DMS79 treated with DMSO at 0.1 percent for 48 hours (cell line): ENCODE results near the gene OR56A3.

Experiments
- DNase-seq: peaks from one replicate; lab custom pipeline; 2025; lab: John Stamatoyannopoulos, UW

The OR56A3 gene

DNA sequence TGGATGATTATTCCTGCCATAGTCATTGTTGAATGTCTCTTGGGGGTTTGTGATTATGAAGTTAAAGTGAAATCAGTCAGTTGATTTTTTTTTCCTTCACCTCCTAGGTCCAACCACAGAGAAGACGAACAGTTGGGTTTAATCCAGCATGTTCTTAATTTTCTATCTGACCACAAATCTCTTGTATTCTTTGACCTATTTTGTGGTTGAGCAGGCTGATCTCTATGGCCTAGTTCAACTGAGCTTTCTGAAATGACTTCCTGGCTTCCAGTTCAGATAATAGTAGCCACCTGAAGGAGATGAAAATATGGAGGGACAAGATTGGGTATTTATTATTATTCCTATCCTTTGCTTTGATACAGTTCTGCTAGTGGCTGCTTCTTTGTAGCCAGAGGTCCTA, 31.5 kb downstream of the OR56A3 start:
- no peak for DNase-seq

DNA sequence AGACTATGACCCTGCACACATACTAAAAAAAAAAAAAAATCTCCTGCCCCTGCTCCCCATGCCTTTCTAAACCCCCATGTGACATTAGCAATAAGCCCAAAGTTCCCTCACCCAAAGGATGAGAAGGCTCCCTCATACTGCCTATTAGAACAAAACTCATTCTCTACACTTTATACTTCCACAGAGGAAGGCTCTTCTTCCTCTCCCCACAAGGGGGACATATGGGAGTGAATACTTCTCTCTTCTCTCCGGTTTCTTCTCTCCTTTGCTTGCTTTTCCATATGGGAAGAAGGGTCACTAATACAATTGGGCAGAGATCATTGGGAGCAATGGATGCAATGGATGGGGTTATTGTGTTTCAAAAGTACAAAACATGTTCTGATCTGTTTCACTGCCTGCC, 41.4 kb downstream of the OR56A3 start:
- no peak for DNase-seq

DNA sequence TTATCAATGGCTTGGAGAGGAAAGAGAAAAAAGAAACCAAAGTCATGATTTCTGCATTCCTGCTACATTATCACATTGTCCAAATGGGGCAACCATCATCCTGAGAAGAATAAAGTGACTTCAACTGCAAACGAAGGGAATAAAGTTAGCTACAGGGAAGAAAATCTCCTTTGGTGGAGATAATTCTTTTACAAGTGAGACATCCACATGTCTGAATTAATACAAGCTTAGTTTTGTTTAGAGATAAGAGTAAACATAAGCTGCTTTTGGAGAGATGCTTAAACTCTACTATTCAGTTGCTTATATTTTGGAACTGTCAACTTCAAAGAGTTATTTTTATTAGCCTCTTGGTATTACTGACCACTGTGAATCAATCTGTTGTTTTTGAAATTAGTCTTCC, 44.8 kb downstream of the OR56A3 start, which contains the start of gene OR52L1:
OR52L1 (minus strand) TSS at position 101 of the 400 bp plus-strand sequence; CDS start at position 46, 55 bp downstream.
- no peak for DNase-seq

DNA sequence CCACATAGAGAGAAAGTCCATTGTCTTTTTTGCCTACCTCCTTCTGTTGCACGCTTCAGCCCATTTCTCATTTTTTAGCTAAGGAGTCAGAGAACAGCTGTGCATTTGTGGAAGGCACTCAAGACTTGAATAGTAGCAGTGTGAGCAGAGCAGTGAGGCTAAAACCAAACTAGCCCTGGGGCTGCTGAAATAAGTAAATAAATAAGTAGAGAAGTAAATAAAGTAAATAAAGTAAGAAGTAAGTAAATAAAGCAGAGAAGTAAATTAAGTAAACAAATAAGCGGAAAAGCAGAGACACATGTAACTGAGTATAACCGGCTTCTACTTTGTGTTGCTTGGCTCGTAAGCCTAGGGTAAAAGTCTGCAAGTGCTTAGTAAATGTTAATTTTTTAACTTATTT, 47.2 kb downstream of the OR56A3 start:
- DNase-seq: no peak

DNA sequence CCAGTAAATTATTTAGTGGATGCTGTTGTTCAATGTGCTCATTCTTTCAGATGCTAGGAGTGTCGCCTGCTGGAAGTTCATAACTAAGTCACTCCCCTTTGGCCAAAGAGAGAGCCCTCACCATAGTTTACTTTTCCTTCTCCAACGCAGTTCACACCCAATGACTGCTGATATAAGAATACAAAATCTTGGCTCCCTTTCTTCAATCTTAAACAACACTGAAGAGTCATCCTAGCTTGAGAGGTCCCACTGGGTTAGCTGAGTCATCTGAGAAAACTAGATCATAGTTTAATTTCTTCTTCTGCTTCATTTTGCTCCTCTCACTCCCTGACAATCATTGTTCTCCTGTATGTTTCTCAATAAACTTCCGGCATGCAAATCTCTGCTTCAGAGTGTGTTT, 50.1 kb downstream of the OR56A3 start:
- no peak for DNase-seq

DNA sequence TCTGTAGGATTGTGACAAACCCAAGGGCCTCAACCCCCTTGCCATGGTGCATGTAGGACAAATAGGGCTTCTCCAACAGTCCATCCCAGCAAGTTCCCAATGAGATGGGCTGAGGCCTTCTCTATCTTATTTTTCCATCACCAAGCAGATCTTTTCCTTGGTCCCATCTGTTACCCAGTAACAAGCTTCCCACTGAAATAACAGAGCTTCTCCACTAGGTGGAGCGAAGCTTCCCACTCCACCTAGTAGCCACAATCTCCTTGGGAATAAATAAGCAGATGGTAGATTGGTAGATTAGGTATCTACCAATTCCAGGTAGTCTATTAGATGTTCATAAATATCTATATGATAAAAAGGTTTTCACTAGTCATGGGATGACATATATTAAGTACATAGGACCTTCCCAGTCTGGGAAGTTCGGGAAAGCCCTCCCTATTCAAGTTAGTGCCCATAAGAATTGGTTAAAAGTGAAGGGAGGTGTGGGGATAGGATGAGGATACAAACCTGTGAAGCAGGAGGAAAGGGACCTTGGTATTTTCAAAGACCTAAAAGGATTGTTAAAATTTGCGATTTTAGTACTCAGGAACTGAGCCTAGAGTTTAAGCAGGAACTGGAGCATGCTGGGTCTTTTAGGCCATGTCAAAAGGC, 50.7 kb downstream of the OR56A3 start:
- no peak for DNase-seq

DNA sequence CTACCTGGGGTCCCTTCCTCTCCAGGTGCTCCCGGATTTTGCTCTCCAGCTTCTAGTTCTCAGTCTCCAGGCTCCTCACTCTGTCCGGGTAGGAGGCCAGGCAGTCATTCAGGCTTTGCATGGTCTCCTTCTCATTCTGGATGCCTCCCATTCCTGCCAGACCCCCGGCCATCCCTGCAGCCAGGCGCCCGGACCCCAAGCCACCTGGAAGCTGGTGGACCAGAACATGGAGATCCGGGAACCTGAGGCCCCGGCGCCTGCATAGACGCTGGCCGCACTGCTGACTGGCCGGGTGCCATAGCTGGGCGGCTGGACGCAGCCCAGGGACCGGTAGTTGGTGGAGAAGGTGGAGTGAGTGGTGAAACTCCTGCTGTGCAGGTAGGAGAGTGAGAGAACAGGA, 52.7 kb downstream of the OR56A3 start:
- no peak for DNase-seq
